Bronchial epithelial cell (primary cell): ENCODE measurements around the gene OR4D9. TPM values are rescaled to one million over a fixed set of nuclear protein-coding genes. Genes with fewer than 3 reads are reported as not detected.

ENCODE experiments used
- DNase-seq: peaks from one replicate; pipeline ENCODE4 v3.0.0-alpha.2; 2010; ENCODE audit warnings: low read depth
- FAIRE-seq: peaks from 2 replicates; lab custom pipeline; 2011; peaks lifted over from hg19 to GRCh38; lab: Jason Lieb, UNC
- H3K27me3 ChIP-seq: 2 replicates; pipeline ENCODE4 v1.5.1; 2011; ENCODE audit warnings: low read length; ENCODE audit not compliant: control insufficient read depth, insufficient read depth
- H3K36me3 ChIP-seq: 2 replicates; pipeline ENCODE4 v1.5.1; 2011; ENCODE audit warnings: low read length; ENCODE audit not compliant: control insufficient read depth, insufficient read depth
- H3K4me3 ChIP-seq: 2 replicates; pipeline ENCODE4 v1.5.1; 2011; ENCODE audit warnings: mild to moderate bottlenecking, low read depth, low read length, control low read depth
- total RNA-seq: library from RNA; depleted of rRNA; stranded (reverse); fragments of >200 nt; gene quantifications from 2 replicates; pipeline ENCODE4 v1.2.1, GENCODE V29; 2014
- TF ChIP-seq, protein P1 (sequence below): IDR thresholded peaks from 2 replicates; pipeline ENCODE4 v1.5.1; 2011; ENCODE audit warnings: mild to moderate bottlenecking, moderate library complexity, low read length, control low read depth, inconsistent platforms; ENCODE audit not compliant: insufficient read depth, severe bottlenecking

Gene OR4D9
- total RNA-seq, 1 donor from 2014 or later: not detected

DNA sequence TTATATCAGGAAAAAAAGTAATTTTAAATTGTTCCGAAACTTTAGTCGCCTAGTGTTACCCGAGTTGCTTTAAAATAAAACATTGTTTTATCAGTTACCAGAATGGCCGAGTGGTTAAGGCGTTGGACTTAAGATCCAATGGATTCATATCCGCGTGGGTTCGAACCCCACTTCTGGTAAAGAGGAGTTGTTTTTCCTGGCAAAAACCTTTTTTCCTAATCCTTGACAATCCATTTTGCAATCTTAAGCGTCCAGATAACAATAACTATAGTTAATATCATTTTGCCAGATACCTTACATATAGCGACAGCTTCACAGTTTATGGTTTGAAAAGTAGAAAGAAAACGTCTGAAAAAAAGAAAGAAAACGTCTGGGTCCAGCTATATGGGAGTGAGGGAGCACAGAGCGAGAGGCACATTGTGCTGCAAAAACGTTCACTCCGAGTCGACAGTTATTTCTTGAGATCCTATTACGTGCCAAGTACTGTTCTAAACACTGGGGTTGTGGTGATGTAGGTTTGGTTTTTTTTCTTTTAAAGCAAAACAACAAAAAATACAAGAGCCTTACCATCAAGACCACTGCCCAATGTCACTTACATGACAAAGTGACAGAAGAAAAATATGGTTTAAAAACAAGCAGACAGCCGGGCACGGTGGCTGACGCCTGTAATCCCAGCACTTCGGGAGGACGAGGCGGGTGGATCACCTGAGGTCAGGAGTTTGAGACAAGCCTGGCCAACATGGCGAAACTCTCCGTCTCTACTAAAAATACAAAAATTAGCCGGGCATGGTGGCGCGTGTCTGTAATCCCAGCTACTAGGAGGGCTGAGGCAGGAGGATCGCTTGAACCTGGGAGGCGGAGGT lies 40.6 kb downstream of the OR4D9 start:
- TF ChIP-seq, protein P1, sequence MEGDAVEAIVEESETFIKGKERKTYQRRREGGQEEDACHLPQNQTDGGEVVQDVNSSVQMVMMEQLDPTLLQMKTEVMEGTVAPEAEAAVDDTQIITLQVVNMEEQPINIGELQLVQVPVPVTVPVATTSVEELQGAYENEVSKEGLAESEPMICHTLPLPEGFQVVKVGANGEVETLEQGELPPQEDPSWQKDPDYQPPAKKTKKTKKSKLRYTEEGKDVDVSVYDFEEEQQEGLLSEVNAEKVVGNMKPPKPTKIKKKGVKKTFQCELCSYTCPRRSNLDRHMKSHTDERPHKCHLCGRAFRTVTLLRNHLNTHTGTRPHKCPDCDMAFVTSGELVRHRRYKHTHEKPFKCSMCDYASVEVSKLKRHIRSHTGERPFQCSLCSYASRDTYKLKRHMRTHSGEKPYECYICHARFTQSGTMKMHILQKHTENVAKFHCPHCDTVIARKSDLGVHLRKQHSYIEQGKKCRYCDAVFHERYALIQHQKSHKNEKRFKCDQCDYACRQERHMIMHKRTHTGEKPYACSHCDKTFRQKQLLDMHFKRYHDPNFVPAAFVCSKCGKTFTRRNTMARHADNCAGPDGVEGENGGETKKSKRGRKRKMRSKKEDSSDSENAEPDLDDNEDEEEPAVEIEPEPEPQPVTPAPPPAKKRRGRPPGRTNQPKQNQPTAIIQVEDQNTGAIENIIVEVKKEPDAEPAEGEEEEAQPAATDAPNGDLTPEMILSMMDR: no peak
- DNase-seq: peak; percentile 62
- H3K27me3 ChIP-seq: no peaks in the 10 kb centered on the region
- no peak for FAIRE-seq
- H3K36me3 ChIP-seq: no peaks in the 10 kb centered on the region
- H3K4me3 ChIP-seq: peak overlapping the region; percentile 50

DNA sequence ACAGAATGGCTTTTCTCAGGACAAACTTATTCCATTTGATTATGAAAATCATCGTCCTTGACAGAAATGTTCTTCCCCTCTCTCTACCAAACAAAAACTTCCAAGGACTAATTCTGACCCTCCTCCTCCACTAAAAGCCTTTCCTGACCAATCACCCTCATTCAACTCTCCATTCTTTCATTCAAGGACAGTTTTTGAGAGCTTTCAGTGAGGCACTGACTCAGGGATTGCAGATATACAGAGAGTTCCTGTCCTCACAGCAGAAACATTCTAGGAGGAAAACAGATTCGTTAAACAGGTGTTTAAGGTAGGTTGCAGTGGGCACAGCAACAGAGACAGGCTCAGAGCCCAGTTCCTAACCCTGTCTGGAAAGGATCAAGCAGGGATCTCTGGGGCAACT lies 41.5 kb downstream of the OR4D9 start:
- Histone ChIP-seq H3K27me3 (no peaks in the 10 kb centered on the region), H3K4me3 (no peak overlapping the region), H3K36me3 (no peaks in the 10 kb centered on the region)
- FAIRE-seq: no peak
- TF ChIP-seq, protein P1: no peak
- DNase-seq: no peak

DNA sequence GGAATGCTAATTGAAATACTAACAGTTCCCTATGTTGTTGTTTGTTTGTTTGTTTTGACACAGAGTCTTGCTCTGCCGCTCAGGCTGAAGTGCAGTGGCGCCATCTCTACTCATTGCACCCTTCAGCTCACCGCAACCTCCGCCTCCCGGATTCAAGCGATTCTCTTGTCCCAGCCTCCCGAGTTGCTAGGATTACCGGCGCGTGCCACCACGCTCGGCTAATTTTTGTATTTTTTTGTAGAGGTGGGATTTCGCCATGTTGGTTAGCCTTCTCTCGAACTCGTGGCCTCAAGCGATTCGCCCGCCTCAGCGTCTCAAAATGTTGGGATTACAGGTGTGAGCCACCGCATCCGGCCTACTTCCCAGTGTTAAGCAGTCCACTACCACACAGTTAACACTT lies 42.0 kb downstream of the OR4D9 start:
- Histone ChIP-seq H3K4me3 (no peak overlapping the region), H3K36me3 (no peaks in the 10 kb centered on the region), H3K27me3 (no peaks in the 10 kb centered on the region)
- FAIRE-seq (no peak), DNase-seq (no peak)
- TF ChIP-seq, protein P1: no peak

DNA sequence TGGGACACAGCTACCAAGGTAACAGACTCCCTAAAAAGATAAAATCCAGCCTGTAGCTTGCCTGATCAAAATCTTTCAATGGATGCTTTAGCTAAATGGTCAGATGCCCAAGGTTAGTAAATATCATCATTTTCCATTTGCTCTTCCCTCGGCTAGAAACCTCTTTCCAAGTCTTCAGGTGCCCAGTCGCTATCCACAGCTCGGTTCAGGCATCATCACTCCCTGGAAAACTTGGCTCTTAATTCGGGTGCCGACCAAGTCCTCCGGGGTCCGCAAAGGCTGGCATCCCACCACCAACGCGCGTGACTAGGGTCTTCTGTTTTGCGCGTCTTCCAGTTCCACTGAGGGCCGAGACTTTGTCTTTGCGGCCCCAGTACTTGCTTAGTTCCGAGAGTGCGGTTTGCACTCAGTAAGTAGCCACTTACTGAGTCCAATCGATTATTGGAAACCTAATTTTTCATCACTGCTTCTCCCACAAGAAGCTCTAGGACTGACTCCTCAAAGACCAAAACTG lies 44.3 kb downstream of the OR4D9 start:
- Histone ChIP-seq H3K4me3 (peak overlapping the region; percentile 29), H3K27me3 (no peaks in the 10 kb centered on the region), H3K36me3 (no peaks in the 10 kb centered on the region)
- FAIRE-seq (no peak), DNase-seq (no peak)
- TF ChIP-seq, protein P1: no peak

DNA sequence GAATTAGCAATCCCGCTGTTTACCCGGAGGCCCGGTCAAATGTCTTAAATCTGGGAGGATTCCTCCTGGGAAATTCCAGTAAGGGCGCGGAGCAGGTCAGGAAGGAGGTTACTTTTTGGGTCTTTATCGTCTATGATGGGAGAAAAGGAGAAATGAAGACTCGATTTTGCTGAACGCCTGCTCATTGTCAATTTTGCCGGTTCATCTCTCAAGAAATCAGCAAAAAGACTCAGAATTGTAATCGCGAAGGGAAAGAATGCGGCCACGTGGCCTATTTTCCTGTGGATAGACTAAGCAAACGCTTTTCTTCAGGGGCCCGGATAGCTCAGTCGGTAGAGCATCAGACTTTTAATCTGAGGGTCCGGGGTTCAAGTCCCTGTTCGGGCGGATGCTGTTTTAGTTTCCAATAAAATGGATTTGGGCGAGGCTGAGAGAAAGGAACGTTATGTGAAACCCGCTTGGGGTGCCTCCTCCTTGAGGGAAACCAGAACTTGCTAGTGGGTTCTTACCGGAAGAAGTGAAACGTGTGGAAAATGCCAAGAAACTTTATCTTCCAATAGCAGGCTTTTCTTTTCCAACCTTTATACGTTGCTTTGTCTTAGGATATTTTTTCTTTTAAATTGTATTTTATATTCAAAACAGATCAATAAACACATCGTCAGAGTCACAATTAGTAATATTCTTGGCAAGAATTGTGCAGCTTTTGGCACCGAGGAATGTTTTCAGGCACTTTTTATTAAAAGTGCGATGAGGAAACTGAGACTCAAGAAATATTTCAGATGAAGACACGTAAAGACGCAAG lies 45.0 kb downstream of the OR4D9 start:
- Histone ChIP-seq H3K36me3 (no peaks in the 10 kb centered on the region), H3K4me3 (peak overlapping the region; percentile 29), H3K27me3 (no peaks in the 10 kb centered on the region)
- FAIRE-seq: no peak
- TF ChIP-seq, protein P1: no peak
- DNase-seq: peak; percentile 68
